GM10847 (cell line): Measurements from ENCODE around the gene LRBA.

Experiments used
- POLR2A ChIP-seq: IDR thresholded peaks from 2 replicates; pipeline ENCODE4 v1.6.1; 2011; ENCODE audit not compliant: insufficient read length; ENCODE audit errors: extremely low read depth

Gene LRBA

DNA sequence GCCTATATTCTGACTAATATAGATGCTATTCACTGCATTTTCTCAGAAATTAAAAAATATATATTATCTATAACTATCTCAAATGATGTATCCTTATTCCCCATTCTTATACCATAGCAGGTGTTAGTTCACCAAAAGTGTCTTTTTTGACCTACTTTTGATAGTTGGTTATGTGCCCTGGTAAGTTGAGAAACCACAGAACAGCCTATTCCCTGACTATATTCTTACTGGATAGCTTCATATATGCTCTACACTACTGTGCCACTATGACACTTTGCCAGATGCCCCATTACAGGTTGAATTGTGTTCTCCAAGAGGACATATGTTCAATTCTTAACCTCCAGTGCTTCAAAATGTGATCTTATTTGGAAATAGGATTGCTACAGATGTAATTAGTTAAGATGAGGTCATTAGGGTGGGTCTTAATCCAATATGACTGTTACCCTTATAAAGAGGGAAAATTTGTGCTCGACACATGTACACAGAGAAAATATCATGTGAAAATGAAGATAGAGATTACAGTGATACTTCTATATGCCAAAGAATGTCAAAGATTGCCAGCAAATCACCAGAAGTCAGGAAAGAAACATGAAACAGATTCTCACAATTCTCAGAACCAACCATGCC is 76.1 kb downstream of the LRBA start:
- no peak for TF ChIP-seq POLR2A

DNA sequence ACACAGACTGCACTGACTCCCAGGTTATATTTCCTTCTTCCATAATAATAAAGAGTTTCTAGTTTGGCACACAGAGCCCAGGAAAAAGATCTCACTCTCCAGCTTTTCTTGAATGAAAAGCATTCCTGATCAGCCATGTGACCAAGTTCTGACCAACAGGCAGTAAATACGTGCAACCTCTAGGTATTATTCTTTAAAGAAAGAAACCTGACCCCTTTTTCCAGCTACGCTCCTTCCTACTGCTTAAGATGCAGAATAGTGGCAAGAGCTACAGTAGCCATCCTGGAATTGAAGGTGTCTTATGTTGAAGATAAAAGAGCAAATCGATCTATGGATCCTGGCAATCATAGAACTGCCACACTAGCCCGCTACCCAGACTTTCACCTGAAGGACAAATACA is 76.7 kb downstream of the LRBA start:
- TF ChIP-seq POLR2A = no peak

DNA sequence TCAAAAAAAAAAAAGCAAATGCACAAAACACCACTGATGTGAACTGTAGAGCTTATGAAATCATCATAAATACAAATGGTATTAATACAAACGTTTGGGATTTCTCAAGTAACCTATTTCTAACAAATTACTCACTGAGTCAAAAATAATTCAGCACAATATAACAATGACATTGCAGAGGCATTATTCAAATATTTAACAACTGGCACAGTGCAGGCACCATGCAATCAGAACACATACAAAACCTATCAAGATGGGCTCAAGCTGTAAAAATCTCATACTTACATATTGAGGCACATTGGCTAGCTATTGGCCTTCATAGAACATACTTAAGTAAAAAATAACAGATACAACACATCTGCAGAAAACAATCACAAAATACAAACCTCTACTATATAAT is 81.1 kb downstream of the LRBA start:
- TF ChIP-seq POLR2A = no peak

DNA sequence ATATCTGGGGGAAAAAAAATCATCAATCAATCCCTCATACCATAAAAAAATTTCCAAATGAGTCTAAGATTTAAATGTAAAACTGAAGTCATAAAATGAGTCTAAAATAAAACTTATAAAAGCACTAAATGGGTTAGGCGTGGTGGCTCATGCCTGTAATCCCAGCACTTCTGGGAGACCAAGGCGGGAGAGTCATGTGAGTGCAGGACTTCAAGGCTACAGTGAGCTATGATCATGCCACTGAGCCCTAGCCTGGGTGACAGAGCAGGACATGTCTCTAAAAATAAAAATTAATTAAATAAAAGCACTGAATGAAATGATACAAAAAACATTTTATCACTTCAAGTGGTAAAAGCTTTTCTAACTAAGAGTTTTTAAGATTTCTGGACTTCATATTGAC is 83.3 kb downstream of the LRBA start:
- no peak for TF ChIP-seq POLR2A

DNA sequence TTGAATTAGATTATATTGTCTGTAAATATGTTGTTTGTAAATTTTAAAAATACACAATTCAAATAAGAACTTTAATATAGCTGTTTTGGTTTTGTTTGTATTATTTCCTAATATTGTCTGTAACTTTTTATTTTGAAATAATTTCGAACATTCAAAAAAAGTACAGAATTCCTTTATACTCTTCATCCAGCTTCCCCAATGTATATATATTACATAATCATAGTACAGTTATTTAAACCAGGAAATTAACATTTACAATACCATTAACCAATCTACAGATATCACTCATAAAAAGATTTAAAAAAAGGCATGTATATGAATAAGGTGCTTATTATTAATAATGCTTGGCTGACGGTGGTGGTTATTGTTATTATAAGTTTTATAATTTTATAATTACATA is 84.1 kb downstream of the LRBA start:
- no peak for TF ChIP-seq POLR2A

DNA sequence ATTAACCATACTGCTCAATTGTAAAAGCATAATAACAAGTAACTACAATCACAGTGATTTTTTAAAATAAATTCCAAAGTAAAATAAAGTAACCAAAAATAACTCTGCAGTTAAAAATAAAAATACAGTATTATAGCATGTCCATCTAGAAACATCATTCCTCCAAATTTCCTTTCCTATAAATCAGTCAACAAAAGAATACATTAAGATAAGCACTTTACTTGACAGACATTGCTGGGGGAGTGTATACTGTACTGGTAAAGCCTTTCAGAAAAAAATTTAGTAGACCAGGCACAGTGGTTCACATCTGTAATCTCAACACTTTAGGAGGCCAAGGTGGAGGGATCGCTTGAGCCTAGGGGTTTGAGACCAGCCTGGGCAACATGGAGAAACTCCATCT is 91.1 kb downstream of the LRBA start:
- no peak for TF ChIP-seq POLR2A

DNA sequence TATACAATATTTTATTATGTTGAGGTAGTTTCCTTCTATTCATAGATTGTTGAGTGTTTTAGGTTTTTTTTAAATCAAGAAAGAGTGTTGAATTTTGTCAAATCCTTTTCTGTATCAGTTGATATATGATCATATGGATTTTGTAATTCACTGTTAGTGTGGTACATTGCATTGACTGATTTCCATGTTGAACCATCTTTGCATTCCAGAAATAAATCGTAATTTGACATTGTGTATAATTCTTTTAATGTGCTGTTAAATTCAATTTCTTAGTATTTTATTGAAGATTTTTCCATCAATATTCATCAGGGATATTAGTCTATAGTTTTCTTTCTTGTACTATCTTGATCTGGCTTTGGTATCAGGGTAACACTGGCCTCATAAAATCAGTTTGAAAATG is 103.8 kb downstream of the LRBA start:
- TF ChIP-seq POLR2A = no peak

DNA sequence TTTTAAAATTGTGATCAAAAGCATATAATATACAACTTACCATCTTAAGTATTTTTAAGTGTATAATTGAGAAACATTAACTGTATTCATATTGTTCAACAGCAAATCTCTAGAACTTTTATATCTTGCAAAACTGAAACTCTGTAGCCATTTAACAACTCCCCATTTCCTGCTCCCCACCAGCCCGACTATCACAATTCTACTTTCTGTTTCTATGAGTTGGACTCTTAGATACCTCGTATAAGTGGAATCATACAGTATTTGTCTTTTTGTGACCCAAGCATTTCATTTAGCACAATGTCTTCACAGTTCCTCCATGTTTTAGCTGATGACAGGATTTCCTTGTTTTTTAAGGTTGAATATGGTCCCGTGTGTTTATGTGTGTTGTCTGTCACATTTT is 106.0 kb downstream of the LRBA start:
- no peak for TF ChIP-seq POLR2A

DNA sequence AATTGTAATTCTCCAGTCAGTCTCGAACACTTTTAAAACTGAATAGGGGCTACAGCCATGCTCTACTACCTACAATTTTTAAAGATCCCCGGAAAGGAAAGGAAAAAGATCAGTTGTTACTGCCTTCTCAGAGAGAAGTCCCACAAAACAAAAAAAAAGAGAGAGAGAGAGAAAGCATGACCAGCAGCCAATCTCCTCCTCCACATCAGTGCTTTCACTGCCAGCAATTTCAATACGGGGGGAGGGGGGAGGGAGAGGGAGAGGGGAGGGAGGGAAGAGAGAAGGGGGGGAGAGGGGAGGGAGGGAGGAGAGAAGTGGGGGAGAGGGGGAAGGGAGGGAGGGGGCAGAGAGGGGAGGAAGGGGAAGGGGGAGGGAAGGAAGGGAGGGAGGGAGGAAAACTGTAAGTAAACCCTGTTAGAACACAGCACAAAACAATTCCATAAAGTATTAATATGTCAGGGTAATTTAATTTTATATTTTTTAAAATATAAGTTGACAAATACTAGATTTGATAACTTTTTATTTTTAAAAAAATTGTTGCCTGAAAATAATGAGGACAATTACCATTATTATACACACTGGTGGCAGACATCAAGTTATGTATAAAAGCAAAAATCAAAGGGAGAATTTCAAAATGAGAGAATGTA is 108.0 kb downstream of the LRBA start:
- TF ChIP-seq POLR2A = no peak

DNA sequence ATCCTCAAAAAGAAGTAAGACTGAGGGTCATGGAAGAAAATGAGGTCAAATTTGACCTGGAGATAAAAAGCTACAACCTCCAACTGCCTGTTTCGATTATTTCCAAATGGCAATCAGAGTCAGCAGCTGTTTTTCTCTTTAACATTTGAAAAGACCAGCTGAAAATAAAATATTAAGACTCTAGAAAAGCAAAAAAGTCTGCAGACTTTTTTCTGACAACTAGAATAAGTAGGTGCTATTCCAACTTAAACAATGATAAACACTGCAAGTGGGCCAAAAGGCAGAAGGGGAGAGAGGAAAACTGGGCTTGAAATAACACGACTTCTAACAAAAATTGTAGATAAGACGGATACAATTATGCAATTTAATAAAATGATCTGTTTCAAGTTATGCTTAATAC is 110.4 kb downstream of the LRBA start:
- no peak for TF ChIP-seq POLR2A

DNA sequence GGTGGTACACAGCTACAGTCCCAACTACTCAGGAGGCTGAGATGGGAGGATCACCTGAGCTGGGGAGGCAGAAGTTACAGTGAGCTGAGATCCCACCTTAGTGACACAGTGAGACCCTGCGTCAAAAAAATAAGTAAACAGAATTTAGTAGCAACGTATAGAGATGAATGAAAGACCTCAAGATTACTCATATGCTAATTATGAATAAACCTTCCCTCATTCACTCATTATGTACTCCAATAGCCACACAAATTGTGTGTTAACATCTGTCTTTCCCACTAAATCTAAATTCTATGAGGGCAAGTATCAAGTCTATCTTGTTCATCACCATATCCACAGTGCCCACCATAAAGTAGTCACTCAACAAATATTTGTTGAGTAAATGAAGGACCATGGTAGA is 111.5 kb downstream of the LRBA start:
- no peak for TF ChIP-seq POLR2A

DNA sequence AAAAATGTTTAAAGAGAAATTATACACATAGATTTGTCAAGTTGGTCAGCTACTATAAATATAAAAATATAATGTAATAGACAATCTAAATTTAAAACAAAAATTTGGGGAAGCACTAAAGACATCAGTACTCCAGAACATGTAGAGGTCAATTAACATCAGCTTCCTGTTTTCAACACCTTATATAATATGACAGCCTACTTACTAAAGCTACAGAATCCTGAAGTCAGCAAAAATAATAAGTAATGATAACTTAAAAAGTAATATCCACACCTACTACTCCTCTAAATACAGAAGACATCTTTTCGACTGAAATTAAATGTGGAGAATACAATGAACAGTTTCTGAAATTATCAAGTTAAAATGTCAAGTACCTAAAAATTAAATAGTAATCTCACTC is 118.6 kb downstream of the LRBA start:
- TF ChIP-seq POLR2A = no peak

DNA sequence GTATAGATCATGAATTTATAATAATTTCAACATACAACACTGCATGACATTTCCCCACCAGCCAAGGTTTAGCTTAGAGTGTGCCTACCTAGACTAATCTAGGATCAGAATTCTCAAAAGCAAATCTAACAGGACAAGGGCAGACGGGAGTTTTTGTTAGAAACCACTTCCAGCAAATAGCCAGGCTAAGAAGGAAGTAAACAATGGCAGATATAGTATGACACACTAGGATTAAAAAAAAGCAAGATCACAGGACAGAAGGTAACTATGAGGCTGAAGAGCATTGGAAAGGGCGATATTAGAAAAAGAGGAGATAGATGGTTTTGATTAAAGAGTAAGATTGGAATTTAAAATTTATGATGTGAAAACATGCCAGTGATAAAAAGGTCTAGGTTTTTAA is 124.8 kb downstream of the LRBA start:
- TF ChIP-seq POLR2A = no peak

DNA sequence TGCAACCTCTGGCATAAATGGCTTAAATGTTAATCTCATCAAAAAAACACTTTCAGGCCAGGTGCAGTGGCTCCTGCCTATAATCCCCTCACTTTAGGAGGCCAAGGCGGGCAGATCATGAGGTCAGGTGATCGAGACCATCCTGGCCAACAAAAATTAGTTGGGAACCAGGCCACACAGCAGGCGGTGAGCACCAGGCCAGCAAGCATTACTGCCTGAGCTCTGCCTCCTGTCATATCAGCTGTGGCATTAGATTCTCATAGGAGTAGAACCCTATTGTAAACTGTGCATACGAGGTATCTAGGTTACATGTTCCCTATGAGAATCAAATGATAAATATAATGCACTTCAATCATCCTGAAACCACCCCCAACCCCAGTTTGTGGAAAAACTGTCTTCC is 125.8 kb downstream of the LRBA start:
- TF ChIP-seq POLR2A = no peak

DNA sequence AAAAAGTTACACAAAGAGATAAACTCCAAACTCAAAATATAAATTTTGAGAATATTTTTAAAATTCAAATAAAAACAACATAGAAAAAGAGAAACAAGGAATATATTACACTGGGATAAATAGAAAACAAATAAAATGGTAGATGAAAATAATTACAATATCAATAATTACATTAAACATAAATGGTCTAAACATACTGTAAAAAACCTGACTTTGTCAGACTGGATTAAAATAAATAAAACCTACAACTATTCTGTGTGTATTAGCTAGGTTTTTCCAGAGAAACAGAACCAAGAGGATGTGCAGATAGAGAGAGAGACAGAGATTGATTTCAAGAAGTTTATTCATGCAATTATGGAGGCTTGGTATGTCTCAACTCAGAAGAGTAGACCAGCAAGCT is 126.5 kb downstream of the LRBA start:
- TF ChIP-seq POLR2A = no peak

DNA sequence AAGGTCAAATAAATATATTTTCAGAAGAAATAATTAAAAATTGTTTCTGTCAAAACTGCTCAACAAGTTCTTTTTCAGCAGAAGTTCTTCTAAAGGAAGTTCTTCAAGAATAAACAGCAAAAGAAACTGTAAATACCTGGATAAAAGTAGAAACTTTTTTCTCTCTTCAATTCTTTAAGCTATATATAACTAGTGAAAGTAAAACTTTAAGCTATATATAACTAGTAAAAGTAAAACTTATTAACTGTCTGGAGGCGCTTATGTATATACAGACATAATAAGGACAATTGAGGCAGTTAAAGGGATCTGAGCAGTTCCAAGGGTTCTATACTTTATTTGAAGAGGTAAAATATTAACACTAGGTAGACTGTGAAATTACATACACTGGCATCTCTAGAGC is 126.9 kb downstream of the LRBA start:
- no peak for TF ChIP-seq POLR2A

DNA sequence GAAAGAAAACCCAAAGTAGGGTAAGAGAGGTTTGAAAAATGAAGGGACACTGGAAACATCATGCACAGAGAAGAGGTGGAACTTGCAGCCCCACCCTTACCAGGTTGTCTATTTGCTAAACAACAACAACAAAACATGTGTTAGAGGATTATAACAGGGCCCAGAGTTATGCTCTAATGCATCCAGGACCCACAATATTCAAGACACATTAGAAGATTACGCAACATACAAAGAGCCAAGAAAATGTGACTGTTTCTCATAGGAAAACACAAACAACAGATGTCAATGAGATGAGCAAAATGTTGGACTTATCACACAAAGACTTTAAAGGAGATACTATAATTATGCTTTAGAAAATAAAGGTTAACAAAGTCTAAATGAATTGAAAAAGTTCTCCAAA is 128.5 kb downstream of the LRBA start:
- TF ChIP-seq POLR2A = no peak
